Activated T-cell treated with anti-CD3 and anti-CD28 coated beads, Interleukin-2, amount 50 U/mL, for 4 hours (primary cell): ENCODE data around the gene PXN. TPM values are rescaled to one million over a fixed set of nuclear protein-coding genes. Genes with fewer than 3 reads are reported as not detected.

Experiments used
- ATAC-seq, 2 donors: fragments of 200-7000 bp; cut with Tn5 transposase; one replicate each; pipeline ENCODE4 v1.10.0; 2021
- DNase-seq: peaks from one replicate; pipeline ENCODE4 v3.0.0-alpha.2; 2020
- H3K27me3 Mint-ChIP-seq: one replicate; pipeline ENCODE4 v1.8.0; 2021; ENCODE audit warnings: low read depth, mixed read lengths
- H3K36me3 Mint-ChIP-seq: one replicate; pipeline ENCODE4 v1.8.0; 2022; ENCODE audit warnings: mixed read lengths; ENCODE audit not compliant: insufficient read depth
- H3K4me1 Mint-ChIP-seq: one replicate; pipeline ENCODE4 v1.8.0; 2021; ENCODE audit warnings: low read depth, mixed read lengths
- H3K4me3 Mint-ChIP-seq: one replicate; pipeline ENCODE4 v1.8.0; 2021; ENCODE audit warnings: mild to moderate bottlenecking, moderate library complexity, mixed read lengths
- H3K9me3 Mint-ChIP-seq: one replicate; pipeline ENCODE4 v1.8.0; 2021; ENCODE audit warnings: mixed read lengths
- total RNA-seq, 3 donors: library from RNA; stranded (reverse); gene quantifications; one replicate each; pipeline ENCODE4 v1.2.1, GENCODE V29; 2021

PXN gene
- total RNA-seq, 3 donors from 2014 or later, result 49.2 to 54.0 (median 51.1) TPM

GRCh38 chr12:120228291-120229070, 37.0 kb downstream of the PXN start:
- Mint-ChIP-seq H3K4me1 (peaks cover 82% of the 10 kb centered on the region), H3K27me3 (no peaks in the 10 kb centered on the region), H3K9me3 (no peaks in the 10 kb centered on the region), H3K4me3 (peak overlapping the region; percentile 47), H3K36me3 (no peaks in the 10 kb centered on the region)
- peak; percentile 71 to 78 for ATAC-seq
- DNase-seq, result peak; percentile 89

GRCh38 chr12:120228041-120228290, 37.6 kb downstream of the PXN start:
- H3K4me1 Mint-ChIP-seq, result peaks cover 78% of the 10 kb centered on the region
- DNase-seq (no peak), ATAC-seq (no peak)
- H3K9me3 Mint-ChIP-seq, result no peaks in the 10 kb centered on the region
- no peaks in the 10 kb centered on the region for H3K27me3 Mint-ChIP-seq
- peaks cover 3% of the 10 kb centered on the region for H3K36me3 Mint-ChIP-seq
- no peak overlapping the region for H3K4me3 Mint-ChIP-seq

GRCh38 chr12:120227233-120228040, 38.1 kb downstream of the PXN start:
- Mint-ChIP-seq H3K4me3 (no peak overlapping the region), H3K9me3 (no peaks in the 10 kb centered on the region), H3K4me1 (peaks cover 72% of the 10 kb centered on the region), H3K27me3 (no peaks in the 10 kb centered on the region), H3K36me3 (peaks cover 6% of the 10 kb centered on the region)
- DNase-seq, result no peak
- no peak for ATAC-seq

- H3K27me3 Mint-ChIP-seq, result no peaks in the 10 kb centered on the region
- peaks cover 58% of the 10 kb centered on the region for H3K4me1 Mint-ChIP-seq
- peak overlapping the region; percentile 40 for H3K4me3 Mint-ChIP-seq
- no peak for DNase-seq
- H3K36me3 Mint-ChIP-seq, result peaks cover 6% of the 10 kb centered on the region
- no peaks in the 10 kb centered on the region for H3K9me3 Mint-ChIP-seq
- ATAC-seq, result peak in 1 of 2 donors; percentile 4
These were observed 39.5 kb downstream of the PXN start for GRCh38 chr12:120225852-120226640.

GRCh38 chr12:120225200-120225558, 40.4 kb downstream of the PXN start:
- ATAC-seq (no peak), DNase-seq (no peak)
- peaks cover 50% of the 10 kb centered on the region for H3K4me1 Mint-ChIP-seq
- H3K27me3 Mint-ChIP-seq, result no peaks in the 10 kb centered on the region
- no peak overlapping the region for H3K4me3 Mint-ChIP-seq
- H3K36me3 Mint-ChIP-seq, result peaks cover 13% of the 10 kb centered on the region
- H3K9me3 Mint-ChIP-seq, result no peaks in the 10 kb centered on the region

GRCh38 chr12:120224304-120225199, 41.0 kb downstream of the PXN start:
- H3K36me3 Mint-ChIP-seq, result peaks cover 13% of the 10 kb centered on the region
- DNase-seq, result no peak
- H3K4me1 Mint-ChIP-seq, result peaks cover 44% of the 10 kb centered on the region
- H3K27me3 Mint-ChIP-seq, result no peaks in the 10 kb centered on the region
- no peak overlapping the region for H3K4me3 Mint-ChIP-seq
- no peaks in the 10 kb centered on the region for H3K9me3 Mint-ChIP-seq
- no peak for ATAC-seq

- Mint-ChIP-seq H3K27me3 (no peaks in the 10 kb centered on the region), H3K4me1 (peaks cover 35% of the 10 kb centered on the region), H3K4me3 (no peak overlapping the region), H3K9me3 (no peaks in the 10 kb centered on the region), H3K36me3 (peaks cover 13% of the 10 kb centered on the region)
- ATAC-seq, result no peak
- no peak for DNase-seq
These were observed 41.8 kb downstream of the PXN start for GRCh38 chr12:120223458-120224303.

GRCh38 chr12:120222288-120222832, 43.2 kb downstream of the PXN start:
- H3K27me3 Mint-ChIP-seq, result no peaks in the 10 kb centered on the region

GRCh38 chr12:120221576-120221900, 44.0 kb downstream of the PXN start:
- Mint-ChIP-seq H3K27me3 (no peaks in the 10 kb centered on the region), H3K4me3 (no peak overlapping the region), H3K9me3 (no peaks in the 10 kb centered on the region), H3K4me1 (peaks cover 17% of the 10 kb centered on the region), H3K36me3 (peaks cover 13% of the 10 kb centered on the region)
- no peak for ATAC-seq
- no peak for DNase-seq

More at GRCh38 chr12:120222288-120222832, 43.2 kb downstream of the PXN start:
- peaks cover 22% of the 10 kb centered on the region for H3K4me1 Mint-ChIP-seq
- peaks cover 13% of the 10 kb centered on the region for H3K36me3 Mint-ChIP-seq
- H3K9me3 Mint-ChIP-seq, result no peaks in the 10 kb centered on the region
- no peak for DNase-seq
- no peak overlapping the region for H3K4me3 Mint-ChIP-seq
- no peak for ATAC-seq

- H3K36me3 Mint-ChIP-seq, result peaks cover 13% of the 10 kb centered on the region
- no peaks in the 10 kb centered on the region for H3K9me3 Mint-ChIP-seq
- H3K4me3 Mint-ChIP-seq, result no peak overlapping the region
- peaks cover 11% of the 10 kb centered on the region for H3K4me1 Mint-ChIP-seq
- DNase-seq (no peak), ATAC-seq (no peak)
- no peaks in the 10 kb centered on the region for H3K27me3 Mint-ChIP-seq
These were observed 44.5 kb downstream of the PXN start for GRCh38 chr12:120220838-120221575.

GRCh38 chr12:120218680-120219606, 46.6 kb downstream of the PXN start:
- H3K4me3 Mint-ChIP-seq, result no peak overlapping the region
- no peaks in the 10 kb centered on the region for H3K9me3 Mint-ChIP-seq
- DNase-seq (no peak), ATAC-seq (no peak)
- no peaks in the 10 kb centered on the region for H3K27me3 Mint-ChIP-seq
- H3K36me3 Mint-ChIP-seq, result peaks cover 25% of the 10 kb centered on the region
- H3K4me1 Mint-ChIP-seq, result no peaks in the 10 kb centered on the region
